SW480 (cell line): ENCODE results near the gene SPEN.
"Not testable (repeated sequence)": the region's sequence is repeated elsewhere in the genome, so short reads cannot be mapped to it uniquely, and the experiment has no call there.

Experiments
- DNase-seq: peaks from one replicate; pipeline ENCODE4 v3.0.0-alpha.2; 2016; ENCODE audit warnings: low spot score

The SPEN gene

DNA sequence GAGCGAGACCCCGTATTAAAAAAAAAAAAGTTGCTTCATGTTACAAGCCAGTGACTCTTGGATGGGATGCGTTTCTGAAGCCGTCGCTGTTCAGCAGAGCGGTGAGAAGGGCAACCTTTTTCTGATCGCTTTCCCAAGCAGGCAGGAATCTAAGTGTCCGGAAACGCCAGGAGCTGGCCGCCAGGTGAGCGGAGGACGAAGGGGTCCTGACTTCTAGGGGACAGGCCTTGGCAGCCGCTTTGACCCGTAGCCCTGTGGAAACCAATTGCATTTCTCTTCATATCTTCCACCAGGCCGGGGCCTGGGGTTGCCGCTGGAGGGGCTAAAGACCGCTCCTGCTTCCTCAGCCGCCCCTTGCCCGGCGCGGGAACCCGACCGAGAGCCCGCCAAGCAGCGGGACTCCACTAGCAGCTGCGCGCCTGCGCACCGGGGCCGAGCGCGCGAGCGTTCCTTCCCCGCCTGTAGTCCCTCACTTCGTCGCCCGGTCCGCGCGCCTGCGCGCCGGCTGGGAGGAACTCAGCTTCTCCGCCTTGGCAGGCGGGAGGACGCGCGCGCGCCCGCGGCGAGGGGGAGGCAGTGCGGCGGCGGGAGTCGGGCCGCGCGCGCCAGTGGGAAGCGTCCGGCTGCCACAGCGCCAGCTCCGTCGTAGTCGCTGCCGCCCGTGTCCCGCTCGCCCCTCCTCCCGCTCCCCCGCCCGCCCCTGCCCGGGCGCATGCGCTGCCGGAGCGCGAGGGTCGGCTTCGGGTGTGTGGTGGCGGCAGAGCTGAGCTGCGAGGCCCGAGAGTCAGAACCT, at the start of gene SPEN:
Gene SPEN (plus strand): TSS at position 608 of the 793 bp plus-strand sequence. CDS start 361 bp downstream, outside the sequence.
- peak; percentile 95 for DNase-seq

DNA sequence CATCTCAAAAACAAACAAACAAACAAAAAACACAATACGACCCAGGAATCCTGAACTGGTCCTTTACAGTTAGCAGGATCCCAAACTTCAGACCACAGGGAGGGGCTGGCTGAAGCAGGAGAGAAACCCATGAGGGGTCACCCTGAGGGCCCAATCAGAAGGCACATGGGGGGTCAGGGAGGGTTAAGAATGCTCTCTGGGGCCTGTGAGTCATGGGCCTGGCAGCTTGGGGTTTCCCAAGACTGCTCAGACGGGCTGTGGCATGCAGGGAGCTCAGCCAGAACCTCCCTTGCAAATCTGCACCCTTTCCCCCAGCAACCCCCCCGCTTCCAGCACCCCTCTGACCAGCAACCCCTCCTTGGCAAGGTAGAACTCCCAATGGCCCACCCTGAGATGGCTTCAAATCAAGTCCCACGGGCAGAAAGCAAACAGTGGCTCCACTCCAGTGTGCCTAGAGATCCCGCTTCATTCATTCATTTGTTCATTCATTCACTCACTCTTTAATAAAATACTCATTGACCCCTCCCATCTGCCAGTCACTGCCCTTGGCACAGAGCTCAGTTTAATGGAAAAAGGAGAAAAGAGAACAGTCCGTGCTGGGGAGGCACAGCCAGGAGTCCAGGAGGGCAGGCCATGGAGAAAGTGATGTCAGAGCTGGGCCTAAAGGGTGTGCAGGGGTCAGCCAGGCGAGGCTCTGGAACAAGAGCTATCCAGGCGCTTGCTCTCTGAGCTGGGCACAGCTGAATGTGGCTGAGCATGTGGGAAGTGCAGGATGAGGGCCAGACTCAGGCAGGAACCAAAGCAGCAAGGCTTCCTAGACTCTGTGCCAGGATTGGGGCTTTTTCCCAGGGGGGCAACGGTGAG, 48.3 kb upstream of the SPEN start:
- DNase-seq: peak; percentile 89

DNA sequence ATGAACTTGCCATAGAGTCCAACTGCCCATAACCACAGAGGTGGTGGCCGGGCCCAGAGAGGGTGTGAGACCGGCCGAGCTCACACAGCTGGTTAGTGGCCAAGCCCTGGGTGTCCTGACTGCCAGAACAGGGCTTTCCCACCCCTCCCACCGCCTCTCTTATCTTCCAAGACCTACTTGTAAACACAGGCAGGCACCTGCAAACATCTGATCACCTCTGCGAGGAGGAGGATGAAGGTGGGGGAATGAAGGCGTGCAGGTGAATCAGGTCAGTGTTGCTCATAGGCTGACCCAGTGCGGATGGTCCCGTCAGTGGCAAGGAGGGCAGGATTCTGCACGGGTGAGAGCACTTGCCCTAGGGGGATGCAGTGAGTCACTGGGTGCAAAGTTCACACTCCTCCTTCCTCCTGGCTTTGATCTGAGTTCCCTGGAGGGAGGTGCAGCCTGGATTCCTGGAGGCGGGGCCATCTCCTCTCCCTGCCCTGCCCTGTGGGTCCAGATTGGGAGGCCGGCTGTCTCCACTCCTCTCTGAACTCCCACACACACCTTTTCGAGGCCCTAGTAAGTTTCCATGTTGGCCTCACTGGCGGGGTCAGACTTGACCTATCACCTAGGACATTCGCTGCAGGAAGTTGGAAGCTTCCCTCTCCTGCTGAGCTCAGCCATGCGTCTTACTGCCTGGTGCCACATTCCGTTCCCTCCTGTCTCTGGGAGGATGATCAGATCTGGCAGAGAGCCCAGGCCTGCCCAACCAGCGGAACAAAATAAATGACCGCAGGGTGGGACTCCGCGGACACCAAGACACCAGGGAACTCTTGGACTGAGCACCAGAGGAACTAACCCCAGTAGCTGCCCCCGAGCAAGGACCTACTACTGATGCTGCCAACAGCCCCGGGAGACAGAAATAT, 47.3 kb upstream of the SPEN start:
- DNase-seq: peak; percentile 99

- DNase-seq: peak; percentile 44
These were observed 45.1 kb upstream of the SPEN start for GRCh38 chr1:15802234-15802965.

DNA sequence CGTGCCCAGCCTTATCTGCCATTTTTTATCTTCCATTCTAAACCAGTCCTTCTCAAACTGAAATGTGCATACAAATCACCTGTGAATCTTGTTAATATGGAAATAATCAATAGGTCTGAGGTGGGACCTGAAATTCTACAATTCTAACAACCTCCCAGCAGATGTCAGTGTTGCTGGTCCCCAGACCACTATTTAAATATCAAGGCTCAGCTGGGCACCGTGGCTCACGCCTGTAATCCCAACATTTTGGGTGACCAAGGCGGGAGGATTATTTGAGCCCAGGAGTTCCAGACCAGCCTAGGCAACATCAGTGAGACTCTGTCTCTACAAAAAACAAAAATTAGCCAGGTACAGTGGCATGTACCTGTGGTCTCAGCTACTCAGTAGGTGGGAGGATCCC, 44.1 kb upstream of the SPEN start:
- no peak for DNase-seq

DNA sequence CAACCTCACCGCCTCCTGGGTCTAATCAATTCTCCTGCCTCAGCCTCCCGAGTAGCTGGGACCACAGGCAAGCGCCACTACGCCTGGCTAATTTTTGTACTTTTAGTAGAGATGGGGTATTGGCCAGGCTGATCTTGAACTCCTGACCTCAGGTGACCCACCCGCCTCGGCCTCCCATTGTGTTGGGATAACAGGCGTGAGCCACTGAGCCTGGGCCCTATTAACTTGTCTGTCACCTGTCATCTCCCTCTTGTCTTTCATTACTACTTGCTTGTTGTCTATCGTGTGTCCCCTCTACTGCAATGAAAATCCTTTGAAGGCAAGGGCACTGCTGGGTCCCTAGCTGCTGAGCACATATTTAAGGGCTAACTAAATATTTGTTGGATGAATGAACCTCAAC, 43.4 kb upstream of the SPEN start:
- no peak for DNase-seq

- no peak for DNase-seq
These were observed 40.4 kb upstream of the SPEN start for GRCh38 chr1:15807121-15807520.

- not testable (repeated sequence) for DNase-seq
These were observed 40.0 kb upstream of the SPEN start, which contains the start of gene UQCRHL for GRCh38 chr1:15807549-15807948. Gene UQCRHL (minus strand): TSS chr1:15807649. CDS start chr1:15807649, 0 bp downstream.

DNA sequence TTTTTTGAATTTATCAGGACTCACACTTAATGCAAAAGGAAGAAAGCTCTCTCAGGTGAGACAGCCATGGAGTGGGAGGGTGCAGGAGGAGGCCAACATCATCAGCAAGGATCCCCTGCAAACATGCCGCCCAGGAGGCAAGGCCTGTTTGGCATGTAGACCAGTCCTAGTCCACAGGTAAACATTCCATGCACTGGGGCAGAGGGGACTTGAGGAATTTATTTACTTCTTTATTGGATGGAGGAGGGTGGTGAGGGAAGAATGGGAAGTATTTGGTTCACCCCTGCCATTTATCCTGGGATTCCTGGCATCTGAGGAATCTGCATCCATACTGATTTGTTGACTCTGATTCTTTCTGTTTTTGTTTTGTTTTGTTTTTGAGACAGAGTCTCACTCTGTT, 38.6 kb upstream of the SPEN start:
- no peak for DNase-seq

GRCh38 chr1:15810073-15810472, 37.4 kb upstream of the SPEN start:
- no peak for DNase-seq

- DNase-seq: no peak
These were observed 30.8 kb upstream of the SPEN start for GRCh38 chr1:15816674-15817073.

- DNase-seq: peak; percentile 56
These were observed 27.0 kb upstream of the SPEN start for GRCh38 chr1:15820478-15820877.

- DNase-seq: no peak
These were observed 21.7 kb upstream of the SPEN start for GRCh38 chr1:15825800-15826199.

DNA sequence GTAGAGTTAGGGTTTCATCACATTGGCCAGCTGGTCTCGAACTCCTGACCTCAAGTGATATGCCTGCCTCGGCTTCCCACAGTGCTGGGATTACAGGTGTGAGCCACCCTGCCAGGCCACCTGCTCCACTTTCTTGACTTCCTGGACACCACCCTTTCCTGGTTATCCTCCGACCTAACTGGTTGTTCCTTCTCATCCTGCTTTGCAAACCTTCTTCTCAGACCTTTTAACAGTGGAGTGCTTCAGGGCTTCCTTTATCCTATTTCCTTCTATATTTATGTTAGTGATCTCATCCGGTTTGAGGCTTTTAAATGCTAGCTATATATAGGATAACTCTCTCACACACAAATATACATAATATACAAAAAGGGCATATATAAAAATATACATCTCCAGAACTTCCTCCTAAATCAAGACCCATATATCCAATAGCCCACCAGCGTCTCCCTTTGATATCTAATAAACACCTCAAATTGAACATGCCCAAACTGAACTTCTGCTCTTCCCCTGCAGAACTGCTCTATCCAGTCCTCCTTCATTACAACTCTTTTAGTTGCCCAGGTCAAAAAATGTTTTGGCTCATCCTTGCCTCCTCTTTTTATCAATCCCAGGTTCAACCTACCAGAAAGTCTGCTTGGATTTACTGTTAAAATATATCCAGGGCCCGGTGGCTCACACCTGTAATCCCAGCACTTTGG, 20.5 kb upstream of the SPEN start:
- DNase-seq: no peak

- not testable (repeated sequence) for DNase-seq
These were observed 19.9 kb upstream of the SPEN start for GRCh38 chr1:15827567-15827966.

- not testable (repeated sequence) for DNase-seq
These were observed 18.6 kb upstream of the SPEN start for GRCh38 chr1:15828931-15829330.

- DNase-seq: no peak
These were observed 17.2 kb upstream of the SPEN start for GRCh38 chr1:15830258-15830657.

- DNase-seq: peak; percentile 27
These were observed 14.3 kb upstream of the SPEN start for GRCh38 chr1:15833069-15833679.

DNA sequence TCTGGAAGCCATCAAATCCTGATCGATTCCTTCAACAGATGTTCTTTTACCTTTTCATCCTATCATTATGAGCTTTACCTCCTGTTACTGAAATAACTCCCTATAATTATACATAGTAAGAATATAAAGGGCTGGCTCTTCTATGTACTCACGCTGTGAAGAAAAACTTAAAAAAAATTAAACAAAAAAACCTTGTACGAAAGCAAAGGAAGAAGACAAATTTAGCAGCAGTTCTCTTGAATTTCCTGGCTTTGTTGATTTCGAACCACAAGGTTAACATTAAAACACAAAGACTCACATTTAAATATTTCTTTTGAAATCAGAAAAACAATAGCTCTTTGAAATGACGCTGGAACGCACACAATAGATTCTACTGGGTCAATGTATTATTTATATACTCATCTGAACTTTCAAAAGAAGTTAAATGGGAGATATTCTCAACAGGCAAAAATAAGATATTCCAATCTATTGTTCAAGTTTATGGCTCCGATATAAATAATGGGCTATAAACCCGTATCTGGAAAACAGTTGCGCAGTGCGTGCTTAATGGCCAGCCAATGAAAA, 13.6 kb upstream of the SPEN start:
- no peak for DNase-seq
